Activated CD8-positive, alpha-beta memory T cell treated with anti-CD3 and anti-CD28 coated beads for 4 hours (primary cell): ENCODE measurements around the gene SAFB2.

Experiments
- DNase-seq, 2 donors: peaks; one replicate each; pipeline ENCODE4 v3.0.0-alpha.2; 2020; ENCODE audit warnings: low read depth in 2 of 2

Gene SAFB2

GRCh38 chr19:5579697-5580096 is 42.9 kb downstream of the SAFB2 start:
- DNase-seq: no peak

GRCh38 chr19:5579286-5579685 is 43.3 kb downstream of the SAFB2 start:
- no peak for DNase-seq

- peak; percentile 42 for DNase-seq
Observed at GRCh38 chr19:5578097-5578846, 44.3 kb downstream of the SAFB2 start.

GRCh38 chr19:5575590-5575989 is 47.0 kb downstream of the SAFB2 start:
- DNase-seq: no peak

GRCh38 chr19:5572556-5573286 is 49.9 kb downstream of the SAFB2 start:
- no peak for DNase-seq

GRCh38 chr19:5571777-5572176 is 50.8 kb downstream of the SAFB2 start:
- DNase-seq: no peak

GRCh38 chr19:5567970-5568407 is 54.6 kb downstream of the SAFB2 start:
- DNase-seq: no peak

- no peak for DNase-seq
Observed at GRCh38 chr19:5567360-5567969, 55.1 kb downstream of the SAFB2 start, which contains the start of gene TINCR. Gene TINCR (minus strand): TSS chr19:5567953.

GRCh38 chr19:5564930-5565329 is 57.6 kb downstream of the SAFB2 start:
- no peak for DNase-seq

- no peak for DNase-seq
Observed at GRCh38 chr19:5563935-5564612, 58.5 kb downstream of the SAFB2 start.

GRCh38 chr19:5563008-5563431 is 59.6 kb downstream of the SAFB2 start:
- DNase-seq: no peak

GRCh38 chr19:5562280-5562679 is 60.3 kb downstream of the SAFB2 start:
- DNase-seq: no peak

- DNase-seq: no peak
Observed at GRCh38 chr19:5561559-5561958, 61.0 kb downstream of the SAFB2 start.

- DNase-seq: no peak
Observed at GRCh38 chr19:5560156-5560555, 62.4 kb downstream of the SAFB2 start.

GRCh38 chr19:5559804-5560133 is 62.8 kb downstream of the SAFB2 start:
- DNase-seq: no peak

GRCh38 chr19:5558101-5558621 is 64.4 kb downstream of the SAFB2 start:
- DNase-seq: no peak

GRCh38 chr19:5557691-5558090 is 64.9 kb downstream of the SAFB2 start:
- DNase-seq: no peak

- DNase-seq: no peak
Observed at GRCh38 chr19:5554828-5555227, 67.7 kb downstream of the SAFB2 start.

- DNase-seq: no peak
Observed at GRCh38 chr19:5553892-5554291, 68.7 kb downstream of the SAFB2 start.

GRCh38 chr19:5547881-5548280 is 74.7 kb downstream of the SAFB2 start:
- no peak for DNase-seq

GRCh38 chr19:5545984-5546383 is 76.6 kb downstream of the SAFB2 start:
- DNase-seq: no peak

- DNase-seq: no peak
Observed at GRCh38 chr19:5545051-5545450, 77.5 kb downstream of the SAFB2 start.
